Type B pancreatic cell (in vitro differentiated cells): ENCODE data around the gene TNNT3. TPM values are rescaled to one million over a fixed set of nuclear protein-coding genes. Genes with fewer than 3 reads are reported as not detected.

Experiments used
- DNase-seq: peaks from one replicate; pipeline ENCODE4 v3.0.0; 2021; ENCODE audit warnings: mixed read lengths; ENCODE audit not compliant: unreplicated experiment; ENCODE audit errors: extremely low spot score
- H3K27ac Mint-ChIP-seq: 2 replicates; pipeline ENCODE4 v1.8.0; 2021; ENCODE audit warnings: mild to moderate bottlenecking, mixed read lengths
- H3K27me3 Mint-ChIP-seq: 2 replicates; pipeline ENCODE4 v1.8.0; 2021; ENCODE audit warnings: mixed read lengths
- H3K36me3 Mint-ChIP-seq: 2 replicates; pipeline ENCODE4 v1.8.0; 2021; ENCODE audit warnings: mixed read lengths
- H3K4me1 Mint-ChIP-seq: one replicate; pipeline ENCODE4 v1.8.0; 2021; ENCODE audit warnings: mixed read lengths; ENCODE audit not compliant: unreplicated experiment
- H3K4me3 Mint-ChIP-seq: 2 replicates; pipeline ENCODE4 v1.8.0; 2021; ENCODE audit warnings: mild to moderate bottlenecking, mixed read lengths
- H3K9me3 Mint-ChIP-seq: 2 replicates; pipeline ENCODE4 v1.8.0; 2021; ENCODE audit warnings: mixed read lengths
- CTCF ChIP-seq: fragments of 200-600 bp; sonication (generic); conservative IDR thresholded peaks from 2 replicates; pipeline ENCODE4 v1.5.0; 2021; ENCODE audit warnings: antibody characterized with exemption, mild to moderate bottlenecking
- total RNA-seq: library from RNA; stranded (reverse); gene quantifications from 2 replicates; pipeline ENCODE4 v1.2.1, GENCODE V29; 2021; ENCODE audit warnings: low replicate concordance

TNNT3 gene
- total RNA-seq, 1 donor from 2014 or later, result 17.3 TPM

GRCh38 chr11:1893581-1894359 lies 25.7 kb upstream of the TNNT3 start:
- no peaks in the 10 kb centered on the region for H3K36me3 Mint-ChIP-seq
- H3K4me1 Mint-ChIP-seq, result no peaks in the 10 kb centered on the region
- H3K27ac Mint-ChIP-seq, result no peak overlapping the region
- H3K27me3 Mint-ChIP-seq, result no peaks in the 10 kb centered on the region
- no peak for DNase-seq
- H3K4me3 Mint-ChIP-seq, result no peak overlapping the region
- TF ChIP-seq CTCF, result no peak
- no peaks in the 10 kb centered on the region for H3K9me3 Mint-ChIP-seq

- no peak for TF ChIP-seq CTCF
- H3K27ac Mint-ChIP-seq, result peak overlapping the region; percentile 4
- H3K4me1 Mint-ChIP-seq, result no peaks in the 10 kb centered on the region
- DNase-seq, result no peak
- H3K36me3 Mint-ChIP-seq, result no peaks in the 10 kb centered on the region
- no peak overlapping the region for H3K4me3 Mint-ChIP-seq
- no peaks in the 10 kb centered on the region for H3K27me3 Mint-ChIP-seq
- no peaks in the 10 kb centered on the region for H3K9me3 Mint-ChIP-seq
Measured at GRCh38 chr11:1894759-1895158, 24.7 kb upstream of the TNNT3 start.

GRCh38 chr11:1896468-1896867 lies 23.0 kb upstream of the TNNT3 start:
- H3K27ac Mint-ChIP-seq, result no peak overlapping the region
- DNase-seq, result no peak
- no peak for TF ChIP-seq CTCF
- no peaks in the 10 kb centered on the region for H3K9me3 Mint-ChIP-seq
- H3K27me3 Mint-ChIP-seq, result no peaks in the 10 kb centered on the region
- H3K4me1 Mint-ChIP-seq, result no peaks in the 10 kb centered on the region
- H3K4me3 Mint-ChIP-seq, result no peak overlapping the region
- H3K36me3 Mint-ChIP-seq, result no peaks in the 10 kb centered on the region

GRCh38 chr11:1896923-1897322 lies 22.6 kb upstream of the TNNT3 start:
- H3K27me3 Mint-ChIP-seq, result no peaks in the 10 kb centered on the region
- H3K4me3 Mint-ChIP-seq, result no peak overlapping the region
- DNase-seq, result no peak
- H3K27ac Mint-ChIP-seq, result no peak overlapping the region
- no peaks in the 10 kb centered on the region for H3K4me1 Mint-ChIP-seq
- H3K36me3 Mint-ChIP-seq, result no peaks in the 10 kb centered on the region
- no peak for TF ChIP-seq CTCF
- no peaks in the 10 kb centered on the region for H3K9me3 Mint-ChIP-seq

GRCh38 chr11:1899090-1899489 lies 20.4 kb upstream of the TNNT3 start:
- no peaks in the 10 kb centered on the region for H3K9me3 Mint-ChIP-seq
- H3K4me3 Mint-ChIP-seq, result no peak overlapping the region
- no peaks in the 10 kb centered on the region for H3K4me1 Mint-ChIP-seq
- H3K27me3 Mint-ChIP-seq, result no peaks in the 10 kb centered on the region
- DNase-seq, result no peak
- TF ChIP-seq CTCF, result no peak
- H3K27ac Mint-ChIP-seq, result no peak overlapping the region
- no peaks in the 10 kb centered on the region for H3K36me3 Mint-ChIP-seq
